ENCODE results near the gene BGLAP.

BGLAP gene

GRCh38 chr1:156244712-156245111 is 2.7 kb downstream of the BGLAP start:
- ChIA-PET CTCF (interaction anchor here (1.4 to 1.6 kb wide), 2 partner anchors 20 to 104 kb away, joined by 4 to 6 read pairs; no protein-coding TSS in a partner anchor), POLR2A (interaction anchor here (0.6 to 0.9 kb wide), 2 partner anchors 20 to 32 kb away, joined by 3 to 5 read pairs; partner anchors contain the start of gene PMF1)
- H3K36me3 ChIP-seq (ENCODE audit: control insufficient read depth in 2 of 2, insufficient read depth in 1 of 2, low read length in 2 of 2), result peaks cover 0 to 21% of the 10 kb centered on the region in 2 experiments; a peak in 1 of 3 replicates
- no peak overlapping the region for H3K27ac ChIP-seq (ENCODE audit: extremely low read depth, low read depth, low read length)
- H3K9me3 ChIP-seq (ENCODE audit: control insufficient read depth, insufficient read depth, low read depth, low read length), result no peaks in the 10 kb centered on the region
- TF ChIP-seq KLF16 (tag by site-specific recombination; IDR thresholded peaks at IDR 0.05) (no peak), ZNF660 (tag by site-specific recombination; IDR thresholded peaks at IDR 0.05) (no peak), ZNF341 (tag by site-specific recombination; IDR thresholded peaks at IDR 0.05; ENCODE audit: low read depth) (no peak), ZNF600 (tag by site-specific recombination; IDR thresholded peaks at IDR 0.05) (peak; percentile 39), ZNF23 (tag by site-specific recombination; IDR thresholded peaks at IDR 0.05; ENCODE audit: borderline replicate concordance) (no peak), ZBTB44 (tag by site-specific recombination; IDR thresholded peaks at IDR 0.05) (no peak), ZNF768 (tag by site-specific recombination; IDR thresholded peaks at IDR 0.05) (no peak)
- H3K4me1 ChIP-seq (ENCODE audit: control insufficient read depth, insufficient read depth, low read length), result no peaks in the 10 kb centered on the region
- no peak overlapping the region for H3K4me3 ChIP-seq (ENCODE audit: low read depth, low read length)

DNA sequence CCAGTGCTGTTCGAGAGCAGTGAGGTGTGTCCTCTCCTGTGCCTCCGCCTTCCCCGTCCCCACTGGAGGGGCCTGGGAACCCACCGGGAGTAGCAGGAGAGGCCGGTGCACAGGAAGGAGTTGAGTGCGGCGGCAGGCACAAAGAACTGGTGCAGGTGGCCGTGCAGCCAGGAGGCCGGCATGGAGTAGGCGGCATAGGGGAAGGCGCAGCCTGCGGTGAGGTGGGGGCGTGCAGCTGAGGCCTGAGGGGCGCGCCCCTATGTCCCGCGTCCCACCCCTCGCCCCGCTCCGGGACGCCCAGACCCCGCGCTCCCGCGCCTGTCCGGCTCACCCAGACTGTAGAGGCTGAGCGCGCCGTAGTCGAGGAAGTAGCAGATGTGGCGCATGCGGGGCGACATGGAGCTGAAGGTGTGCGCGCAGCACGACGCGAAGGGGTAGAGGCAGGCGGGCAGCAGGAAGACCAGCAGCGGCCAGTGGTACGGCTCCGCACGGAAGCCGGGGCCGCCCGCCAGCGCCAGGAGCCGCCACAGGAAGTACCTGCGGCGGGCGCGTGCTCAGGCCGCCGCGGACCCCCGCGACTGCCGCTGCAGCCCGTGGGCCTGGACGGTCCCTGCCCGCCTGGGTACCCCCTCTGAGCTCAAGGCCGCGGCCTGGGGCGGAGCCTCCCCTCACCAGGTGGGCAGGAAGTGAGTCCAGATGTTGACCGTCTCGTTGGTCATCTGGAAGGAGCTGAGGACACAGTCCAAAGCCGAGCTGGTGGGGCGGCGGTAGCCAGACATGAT is 3.7 kb downstream of the BGLAP start:
- no peak overlapping the region for H3K4me3 ChIP-seq (ENCODE audit: low read depth, low read length)
- POLR2A ChIA-PET, result interaction anchor here (0.8 to 1.1 kb wide), 2 partner anchors 28 to 37 kb away, joined by 3 read pairs; partner anchors contain the start of gene SMG5
- CTCF ChIA-PET, result interaction anchor here (0.7 to 1.6 kb wide), 4 partner anchors 18 to 105 kb away, joined by 3 to 6 read pairs (median 4); no protein-coding TSS in a partner anchor
- TF ChIP-seq PRDM2 (tag by site-specific recombination; IDR thresholded peaks at IDR 0.05; ENCODE audit: borderline replicate concordance), result no peak
- TF ChIP-seq, protein P1, sequence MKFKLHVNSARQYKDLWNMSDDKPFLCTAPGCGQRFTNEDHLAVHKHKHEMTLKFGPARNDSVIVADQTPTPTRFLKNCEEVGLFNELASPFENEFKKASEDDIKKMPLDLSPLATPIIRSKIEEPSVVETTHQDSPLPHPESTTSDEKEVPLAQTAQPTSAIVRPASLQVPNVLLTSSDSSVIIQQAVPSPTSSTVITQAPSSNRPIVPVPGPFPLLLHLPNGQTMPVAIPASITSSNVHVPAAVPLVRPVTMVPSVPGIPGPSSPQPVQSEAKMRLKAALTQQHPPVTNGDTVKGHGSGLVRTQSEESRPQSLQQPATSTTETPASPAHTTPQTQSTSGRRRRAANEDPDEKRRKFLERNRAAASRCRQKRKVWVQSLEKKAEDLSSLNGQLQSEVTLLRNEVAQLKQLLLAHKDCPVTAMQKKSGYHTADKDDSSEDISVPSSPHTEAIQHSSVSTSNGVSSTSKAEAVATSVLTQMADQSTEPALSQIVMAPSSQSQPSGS (tag by site-specific recombination; IDR thresholded peaks at IDR 0.05; ENCODE audit: low read depth), result no peak
- no peak for TF ChIP-seq ZNF76 (tag by site-specific recombination; IDR thresholded peaks at IDR 0.05; ENCODE audit: borderline replicate concordance, low read depth)
- no peak for TF ChIP-seq ZSCAN23 (tag by site-specific recombination; IDR thresholded peaks at IDR 0.05)
- no peak for TF ChIP-seq ZBTB44 (tag by site-specific recombination; IDR thresholded peaks at IDR 0.05)
- no peak for TF ChIP-seq ZNF658 (tag by site-specific recombination; IDR thresholded peaks at IDR 0.05)
- no peak for TF ChIP-seq ZNF37A (tag by site-specific recombination; IDR thresholded peaks at IDR 0.05)
- no peak for TF ChIP-seq ZNF132 (tag by site-specific recombination; IDR thresholded peaks at IDR 0.05; ENCODE audit: borderline replicate concordance)
- TF ChIP-seq ZNF768 (tag by site-specific recombination; IDR thresholded peaks at IDR 0.05), result no peak
- no peak for TF ChIP-seq ZNF560 (tag by site-specific recombination; IDR thresholded peaks at IDR 0.05; ENCODE audit: borderline replicate concordance)
- TF ChIP-seq ZNF184 (tag by site-specific recombination; IDR thresholded peaks at IDR 0.05), result no peak
- TF ChIP-seq ZFP37 (tag by site-specific recombination; IDR thresholded peaks at IDR 0.05), result no peak
- TF ChIP-seq ZNF645 (tag by site-specific recombination; IDR thresholded peaks at IDR 0.05), result no peak
- TF ChIP-seq ZIC2 (tag by site-specific recombination; IDR thresholded peaks at IDR 0.05), result no peak

More for the DNA sequence above, 3.7 kb downstream of the BGLAP start:
- peaks cover 0 to 30% of the 10 kb centered on the region in 2 experiments; a peak in 1 of 3 replicates for H3K36me3 ChIP-seq (ENCODE audit: control insufficient read depth in 2 of 2, insufficient read depth in 1 of 2, low read length in 2 of 2)
- H3K27ac ChIP-seq (ENCODE audit: extremely low read depth, low read depth, low read length), result no peak overlapping the region
- no peaks in the 10 kb centered on the region for H3K4me1 ChIP-seq (ENCODE audit: control insufficient read depth, insufficient read depth, low read length)
- no peaks in the 10 kb centered on the region for H3K9me3 ChIP-seq (ENCODE audit: control insufficient read depth, insufficient read depth, low read depth, low read length)

All from HEK293 (cell line).